HG02970 (cell line): ENCODE results near the gene PLCB1.
"Not testable (repeated sequence)": the region's sequence is repeated elsewhere in the genome, so short reads cannot be mapped to it uniquely, and the experiment has no call there.

ENCODE experiments used
- ATAC-seq: cut with Tn5 transposase; IDR thresholded peaks from one replicate; pipeline ENCODE4 v1.9.1; 2021; ENCODE audit warnings: mild to moderate bottlenecking, moderate library complexity, moderate number of reproducible peaks; ENCODE audit not compliant: unreplicated experiment, low FRiP score

The PLCB1 gene

DNA sequence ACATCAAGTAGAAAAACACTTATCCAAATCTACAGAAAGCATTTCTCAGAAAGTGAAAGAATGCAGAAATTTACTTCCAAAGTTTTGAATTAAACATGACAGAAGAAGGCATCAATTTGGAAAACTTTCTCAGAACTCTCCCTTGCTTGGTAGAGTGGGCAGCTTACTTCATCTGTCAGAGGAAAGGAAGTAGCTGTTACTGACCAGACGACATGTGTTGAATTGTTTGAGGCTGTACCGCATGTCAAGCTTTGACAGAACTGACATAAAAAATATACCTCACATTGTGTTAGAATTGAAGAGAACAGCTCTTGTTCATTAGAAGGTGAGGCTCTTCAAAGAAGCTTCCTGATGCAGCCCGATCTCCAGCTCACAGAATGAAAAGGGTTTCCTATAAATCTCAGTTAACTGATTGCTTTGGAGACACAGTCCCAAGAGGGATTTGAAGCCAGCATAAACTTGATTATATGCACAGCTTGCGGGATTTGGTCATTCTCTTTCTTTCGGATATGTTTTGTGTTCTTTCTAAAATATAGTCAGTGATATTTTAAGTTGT is 190.7 kb downstream of the PLCB1 start:
- ATAC-seq = no peak

GRCh38 chr20:8326191-8326590 is 194.1 kb downstream of the PLCB1 start:
- ATAC-seq = no peak

GRCh38 chr20:8326899-8327298 is 194.8 kb downstream of the PLCB1 start:
- ATAC-seq = no peak

GRCh38 chr20:8328189-8328588 is 196.1 kb downstream of the PLCB1 start:
- no peak for ATAC-seq

DNA sequence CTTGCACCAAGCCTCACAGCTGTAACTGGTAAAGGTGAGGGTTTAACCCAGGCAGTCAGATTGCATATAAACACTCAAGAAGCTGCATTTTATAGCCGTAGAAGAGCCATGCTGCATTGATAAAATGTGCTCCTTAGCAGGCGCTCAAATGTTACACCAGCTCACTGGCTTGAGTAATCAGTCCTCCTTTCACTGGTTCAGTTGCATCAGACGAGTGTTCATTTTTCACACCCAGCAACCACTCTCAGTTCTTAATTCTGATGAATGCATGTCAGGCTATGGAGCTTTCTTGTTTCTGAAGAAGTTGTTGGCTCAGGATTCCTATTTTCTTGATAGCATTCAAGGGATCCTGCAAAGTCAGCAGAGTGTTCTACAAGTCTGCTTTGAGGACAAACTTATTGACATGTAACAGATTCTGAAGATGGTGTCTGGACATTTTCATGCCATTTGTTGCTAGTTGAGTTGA is 198.3 kb downstream of the PLCB1 start:
- no peak for ATAC-seq

DNA sequence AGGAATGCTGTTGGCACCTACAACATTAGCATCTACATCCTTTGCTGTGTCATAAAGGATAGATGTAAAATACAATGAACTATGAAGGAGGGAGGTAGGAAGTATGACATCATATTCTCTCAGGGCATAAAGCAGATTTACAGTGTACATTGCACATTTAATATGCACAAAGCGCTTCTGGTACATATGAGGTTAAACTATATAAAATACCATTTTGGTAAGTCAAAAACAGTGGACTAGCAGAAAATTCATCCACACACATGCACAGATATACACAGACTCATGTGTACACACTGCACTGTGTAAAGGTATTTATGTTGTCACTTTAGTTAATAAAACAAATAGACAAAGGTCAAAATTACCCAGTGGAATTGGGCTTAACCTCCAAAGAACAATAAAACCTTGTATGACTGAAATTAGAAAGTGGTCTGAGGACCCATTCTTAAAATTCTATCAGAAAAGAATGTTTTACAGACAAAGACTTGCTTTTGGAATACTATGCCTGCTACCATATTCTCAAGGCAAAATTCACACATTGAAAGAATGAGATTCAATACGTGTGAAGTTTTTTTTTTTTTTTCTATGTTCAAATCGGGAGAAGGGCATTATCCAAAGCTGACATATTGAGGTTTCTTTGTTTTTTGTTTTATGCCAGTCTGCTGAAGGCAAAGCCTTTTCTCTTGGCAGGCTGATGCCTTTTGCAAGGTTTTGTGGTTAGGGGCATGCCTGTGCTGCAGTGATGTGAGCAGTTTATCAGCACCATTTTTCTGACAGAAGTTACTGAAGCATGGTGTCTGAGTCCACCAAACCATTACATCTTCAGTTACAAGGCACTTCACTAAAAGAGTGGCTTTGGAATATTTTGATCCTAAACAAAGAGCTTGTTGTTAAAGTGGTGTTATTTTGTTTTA is 199.0 kb downstream of the PLCB1 start:
- no peak for ATAC-seq

DNA sequence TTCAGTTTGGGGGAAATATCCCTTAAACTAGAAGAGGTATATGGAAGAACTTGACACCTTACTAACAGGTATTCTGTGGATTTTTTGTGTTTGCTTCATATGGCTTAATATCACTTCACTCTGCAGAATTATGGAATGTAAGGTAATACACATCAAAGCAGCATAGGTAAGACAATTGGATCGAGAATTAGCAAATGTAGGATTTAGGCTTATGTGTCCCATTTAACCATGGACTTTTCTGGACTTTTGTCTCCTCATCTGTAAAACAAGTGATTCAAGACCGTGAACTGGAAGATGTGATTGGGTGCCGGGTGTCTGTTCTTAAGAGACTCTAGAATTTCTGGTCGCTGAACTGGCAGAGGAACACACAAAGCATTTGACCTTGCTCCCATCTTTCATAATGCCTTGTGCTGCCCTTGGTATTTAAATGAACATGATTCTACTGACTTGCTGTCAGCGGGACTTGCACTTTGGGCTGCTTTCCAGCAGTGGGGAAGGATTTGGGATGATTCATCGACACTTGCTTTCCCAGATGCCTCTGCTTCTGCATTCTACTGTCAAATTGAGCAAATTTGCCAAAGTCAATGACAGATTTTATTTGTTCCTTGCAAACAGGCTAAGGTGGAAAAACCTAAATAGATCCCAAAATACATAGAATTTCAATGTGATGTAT is 199.8 kb downstream of the PLCB1 start:
- ATAC-seq = no peak

GRCh38 chr20:8334641-8335040 is 202.6 kb downstream of the PLCB1 start:
- ATAC-seq = no peak

DNA sequence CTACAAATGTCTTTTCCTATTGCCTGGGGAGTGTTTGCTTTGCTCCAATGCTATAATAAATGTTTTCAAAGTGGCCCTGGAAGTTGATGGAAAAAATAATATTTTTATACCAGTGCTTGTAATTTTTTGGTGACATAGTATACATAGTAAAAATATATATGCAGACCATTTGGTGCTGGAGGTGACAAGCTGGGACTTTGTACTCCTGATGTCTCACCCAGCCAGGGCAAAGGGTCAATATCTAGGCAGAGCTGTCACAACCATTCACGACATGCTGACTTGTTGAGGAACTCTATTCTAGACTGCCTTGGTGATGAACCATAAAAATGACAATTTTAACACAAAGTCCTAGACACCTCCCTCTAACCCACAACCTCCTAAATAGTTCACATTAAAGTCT is 203.0 kb downstream of the PLCB1 start:
- ATAC-seq = no peak

- ATAC-seq = no peak
Measured at GRCh38 chr20:8335495-8336195, 203.6 kb downstream of the PLCB1 start.

GRCh38 chr20:8339349-8339748 is 207.3 kb downstream of the PLCB1 start:
- ATAC-seq = no peak

DNA sequence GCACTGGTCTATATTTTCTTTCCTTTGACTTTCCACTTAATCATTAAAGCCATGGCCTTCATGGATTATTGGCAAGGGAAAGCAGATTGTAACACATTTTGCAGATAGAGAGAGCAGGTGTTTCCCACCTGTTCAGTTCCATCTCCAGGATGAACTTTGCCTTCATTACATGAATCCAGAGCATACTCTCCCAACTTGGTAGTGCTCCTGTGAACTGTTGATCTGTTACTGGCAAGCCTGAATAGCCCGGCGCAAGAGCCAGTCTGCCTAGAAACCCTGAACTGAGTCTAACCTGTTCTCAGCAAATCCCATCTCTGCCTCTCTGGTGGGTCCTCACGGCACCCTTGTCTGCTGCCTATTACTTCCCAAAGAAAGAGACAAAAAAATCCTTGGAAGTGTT is 210.3 kb downstream of the PLCB1 start:
- ATAC-seq = no peak

DNA sequence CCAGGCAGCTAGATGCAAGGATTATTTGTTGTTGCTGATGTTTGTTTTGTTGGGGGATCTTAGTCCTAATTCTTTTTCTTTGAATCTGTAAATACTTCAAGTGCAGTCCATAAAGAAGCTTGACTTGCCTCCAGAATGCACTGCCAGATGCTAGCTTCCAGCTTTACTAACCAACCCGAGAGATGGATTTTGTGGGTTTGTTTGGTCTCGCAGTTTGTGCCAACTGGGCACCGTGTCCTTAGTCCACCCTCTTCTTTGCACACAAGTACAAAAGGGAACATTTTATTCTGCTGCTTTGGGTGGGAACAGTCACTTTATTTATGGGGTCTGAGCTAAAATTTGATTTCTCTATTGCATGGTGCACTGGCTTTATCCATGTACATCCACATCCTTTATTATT is 212.0 kb downstream of the PLCB1 start:
- no peak for ATAC-seq

DNA sequence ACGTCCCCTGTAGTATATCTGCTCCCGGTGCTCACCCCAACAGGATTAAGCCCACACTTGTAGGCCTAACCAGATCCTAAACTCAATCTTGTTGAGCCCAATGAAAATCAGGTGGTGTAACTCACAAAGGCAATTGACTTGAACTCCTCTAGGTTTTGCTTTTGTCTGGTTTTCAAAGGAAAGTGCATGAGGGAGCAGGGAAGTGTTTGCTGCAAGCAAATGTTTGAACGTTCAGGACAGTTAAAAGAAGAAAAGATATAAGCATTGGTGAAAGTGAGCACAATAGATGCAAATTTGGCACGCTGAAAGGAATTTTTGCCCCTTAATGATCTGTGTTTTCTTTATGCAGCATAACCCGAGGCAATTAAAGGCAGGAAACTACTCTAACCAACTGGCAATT is 212.6 kb downstream of the PLCB1 start:
- ATAC-seq = no peak

- ATAC-seq = no peak
Measured at GRCh38 chr20:8346700-8347270, 214.7 kb downstream of the PLCB1 start.

GRCh38 chr20:8350225-8350624 is 218.2 kb downstream of the PLCB1 start:
- not testable (repeated sequence) for ATAC-seq

GRCh38 chr20:8352486-8352885 is 220.4 kb downstream of the PLCB1 start:
- no peak for ATAC-seq

DNA sequence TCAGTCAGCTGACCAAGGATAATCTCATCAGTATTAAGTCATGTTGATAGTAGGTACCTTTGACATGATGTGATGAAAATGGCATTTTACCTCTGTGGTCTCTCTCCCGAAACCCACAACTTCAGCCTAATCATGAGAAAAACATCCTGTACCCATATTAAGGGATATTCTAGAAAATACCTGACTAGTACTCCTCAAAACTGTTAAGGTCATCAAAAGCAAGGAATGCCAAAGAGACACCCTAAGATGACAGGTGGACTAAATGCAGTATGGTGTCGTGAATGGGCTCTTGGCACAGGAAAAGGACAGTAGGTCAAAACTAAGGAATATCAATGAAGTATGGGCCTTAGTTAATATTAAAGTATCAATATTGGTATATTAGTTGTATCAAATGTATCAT is 221.4 kb downstream of the PLCB1 start:
- no peak for ATAC-seq

DNA sequence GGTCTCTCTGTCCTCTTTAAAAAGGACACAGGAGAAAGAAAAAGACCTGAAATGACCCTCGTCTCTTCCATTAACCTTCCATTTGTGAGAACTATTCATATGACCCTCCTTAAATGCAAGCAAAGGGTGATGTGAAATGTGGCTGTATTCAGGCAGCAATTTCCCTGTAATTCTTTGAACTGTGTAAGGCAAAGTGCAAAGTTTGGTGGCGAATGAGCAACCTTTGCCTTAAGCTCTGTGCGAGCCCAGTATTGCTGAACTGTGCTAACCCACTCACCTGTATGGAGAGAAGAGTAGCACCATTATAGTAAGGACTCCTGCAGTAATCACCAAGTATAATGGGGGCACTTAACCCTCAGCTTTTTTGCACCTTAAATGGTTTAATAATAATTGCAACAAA is 223.4 kb downstream of the PLCB1 start:
- ATAC-seq = no peak

GRCh38 chr20:8356806-8357205 is 224.7 kb downstream of the PLCB1 start:
- no peak for ATAC-seq

- ATAC-seq = no peak
Measured at GRCh38 chr20:8357703-8358102, 225.6 kb downstream of the PLCB1 start.
